Kidney (tissue), 14 donors: Measurements from ENCODE around the gene RUNX1. TPM values are rescaled to one million over a fixed set of nuclear protein-coding genes. Genes with fewer than 3 reads are reported as not detected.

Experiments
- DNase-seq, 5 donors: peaks; one replicate each; pipeline ENCODE4 v3.0.0-alpha.2; 2013 to 2020
- FAIRE-seq: peaks from 2 replicates; lab custom pipeline; 2012; peaks lifted over from hg19 to GRCh38; lab: Jason Lieb, UNC
- H3K27ac ChIP-seq, 2 donors: one replicate each; pipeline ENCODE4 v1.7.0; 2013; ENCODE audit warnings: low read depth in 2 of 2, low read length in 2 of 2, inconsistent platforms in 1 of 2
- H3K27me3 ChIP-seq: one replicate; pipeline ENCODE4 v1.7.1; 2013; ENCODE audit warnings: low read length, inconsistent platforms; ENCODE audit not compliant: control insufficient read depth, insufficient read depth
- H3K36me3 ChIP-seq, 3 donors: one replicate each; pipeline versions ENCODE4 v1.7.0 to v1.7.1; 2013; ENCODE audit warnings: low read length in 3 of 3, control low read depth in 1 of 3, inconsistent platforms in 1 of 3; ENCODE audit not compliant: insufficient read depth in 3 of 3, control insufficient read depth in 2 of 3
- H3K4me1 ChIP-seq, 3 donors: one replicate each; pipeline versions ENCODE4 v1.7.0 to v1.7.1; 2013; ENCODE audit warnings: low read length in 3 of 3, inconsistent platforms in 1 of 3, low read depth in 1 of 3; ENCODE audit not compliant: control insufficient read depth in 2 of 3, insufficient read depth in 2 of 3
- H3K4me3 ChIP-seq, 3 donors: one replicate each; pipeline versions ENCODE4 v1.7.0 to v1.8.1; 2013; ENCODE audit warnings: low read length in 3 of 3, control low read depth in 1 of 3, inconsistent platforms in 1 of 3
- H3K9ac ChIP-seq, 3 donors: one replicate each; pipeline versions ENCODE4 v1.7.0 to v1.7.1; 2013; ENCODE audit warnings: low read length in 3 of 3, control low read depth in 1 of 3, inconsistent platforms in 1 of 3
- H3K9me3 ChIP-seq, 3 donors: one replicate each; pipeline versions ENCODE4 v1.7.0 to v1.7.1; 2013; ENCODE audit warnings: low read length in 3 of 3, control low read depth in 1 of 3, inconsistent platforms in 1 of 3; ENCODE audit not compliant: control insufficient read depth in 2 of 3, insufficient read depth in 1 of 3
- intact Hi-C: fragments of 100-400 bp; cut with DNase I; formaldehyde crosslinking; loops from one replicate; pipeline ENCODE4 v1.11.1; 2022
- polyA plus RNA-seq: library from polyadenylated mRNA; stranded (reverse); fragments of 350-450 nt; fragmentation: Illumina TruSeq; extraction: RNeasy Lipid Tissue Mini Kit (QIAGEN cat#74804); gene quantifications from one replicate; pipeline ENCODE4 v1.2.3, GENCODE V29; 2014; ENCODE audit warnings: low read depth, low replicate concordance; ENCODE audit not compliant: insufficient read depth
- total RNA-seq: library from RNA; stranded (reverse); fragmentation: NEBNext Ultra II Directional; extraction: Animal tissue kit (Norgen Biotek cat#: 25700); gene quantifications from one replicate; pipeline ENCODE4 v1.2.1, GENCODE V29; 2021
- TF ChIP-seq, protein P1 (sequence below): IDR thresholded peaks from 3 replicates; pipeline ENCODE4 v1.5.1; 2012; ENCODE audit warnings: mild to moderate bottlenecking, moderate library complexity, borderline replicate concordance; ENCODE audit not compliant: insufficient read depth; ENCODE audit errors: extremely low read depth
- donor health status: control.
- donor health status: control.
- donor health status: control.
- donor health status: control.
- donor health status: control.
- donor health status: DM: yes; HTN: yes; CAD: no.
- donor health status: Normal renal cell carcinoma (clear cell type).

The RUNX1 gene
- total and polyA plus RNA-seq, 2 donors from 2014 or later = 1.3 to 58.0 TPM

DNA sequence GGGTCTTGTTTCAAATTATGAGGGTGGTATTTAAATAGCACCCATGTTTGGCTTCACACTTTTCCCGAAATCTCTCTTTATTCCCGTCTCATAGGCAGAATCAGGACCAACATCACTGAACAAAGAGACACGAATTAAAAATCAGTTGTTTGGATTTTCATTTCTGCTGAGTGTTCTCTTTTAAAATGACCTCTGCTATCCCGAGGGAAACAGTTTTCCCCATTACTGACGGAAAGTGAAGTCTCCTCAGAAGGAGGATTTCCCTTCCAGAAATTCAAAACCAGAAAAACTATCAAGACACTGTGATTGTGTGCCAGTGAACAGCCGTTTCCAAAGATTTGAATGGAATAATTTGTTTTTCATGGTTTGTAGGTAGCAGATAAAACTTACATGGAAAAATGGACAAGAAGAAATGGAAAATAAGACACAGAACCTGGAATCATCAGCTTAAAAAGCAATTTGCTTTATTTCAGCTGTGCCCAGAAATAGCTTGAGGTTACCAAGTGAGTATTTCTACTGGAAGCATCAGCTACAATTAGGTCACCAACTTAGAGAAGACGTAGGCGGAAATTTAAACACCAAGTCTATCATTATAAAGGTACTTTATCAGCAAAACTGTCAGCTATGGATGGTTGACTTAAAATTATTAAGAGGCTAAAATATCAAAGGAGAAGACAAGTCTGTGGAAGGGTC, 68.5 kb downstream of the RUNX1 start:
- no peak overlapping the region for H3K27ac ChIP-seq
- H3K9me3 ChIP-seq = no peaks in the 10 kb centered on the region
- no peaks in the 10 kb centered on the region for H3K36me3 ChIP-seq
- no peak overlapping the region for H3K4me3 ChIP-seq
- TF ChIP-seq, protein P1, sequence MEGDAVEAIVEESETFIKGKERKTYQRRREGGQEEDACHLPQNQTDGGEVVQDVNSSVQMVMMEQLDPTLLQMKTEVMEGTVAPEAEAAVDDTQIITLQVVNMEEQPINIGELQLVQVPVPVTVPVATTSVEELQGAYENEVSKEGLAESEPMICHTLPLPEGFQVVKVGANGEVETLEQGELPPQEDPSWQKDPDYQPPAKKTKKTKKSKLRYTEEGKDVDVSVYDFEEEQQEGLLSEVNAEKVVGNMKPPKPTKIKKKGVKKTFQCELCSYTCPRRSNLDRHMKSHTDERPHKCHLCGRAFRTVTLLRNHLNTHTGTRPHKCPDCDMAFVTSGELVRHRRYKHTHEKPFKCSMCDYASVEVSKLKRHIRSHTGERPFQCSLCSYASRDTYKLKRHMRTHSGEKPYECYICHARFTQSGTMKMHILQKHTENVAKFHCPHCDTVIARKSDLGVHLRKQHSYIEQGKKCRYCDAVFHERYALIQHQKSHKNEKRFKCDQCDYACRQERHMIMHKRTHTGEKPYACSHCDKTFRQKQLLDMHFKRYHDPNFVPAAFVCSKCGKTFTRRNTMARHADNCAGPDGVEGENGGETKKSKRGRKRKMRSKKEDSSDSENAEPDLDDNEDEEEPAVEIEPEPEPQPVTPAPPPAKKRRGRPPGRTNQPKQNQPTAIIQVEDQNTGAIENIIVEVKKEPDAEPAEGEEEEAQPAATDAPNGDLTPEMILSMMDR = no peak
- FAIRE-seq = no peak
- H3K4me1 ChIP-seq = peaks cover 0 to 9% (median 0%) of the 10 kb centered on the region in 3 donors
- intact Hi-C loops = no loop called here
- no peaks in the 10 kb centered on the region for H3K27me3 ChIP-seq
- no peak for DNase-seq
- no peak overlapping the region for H3K9ac ChIP-seq

DNA sequence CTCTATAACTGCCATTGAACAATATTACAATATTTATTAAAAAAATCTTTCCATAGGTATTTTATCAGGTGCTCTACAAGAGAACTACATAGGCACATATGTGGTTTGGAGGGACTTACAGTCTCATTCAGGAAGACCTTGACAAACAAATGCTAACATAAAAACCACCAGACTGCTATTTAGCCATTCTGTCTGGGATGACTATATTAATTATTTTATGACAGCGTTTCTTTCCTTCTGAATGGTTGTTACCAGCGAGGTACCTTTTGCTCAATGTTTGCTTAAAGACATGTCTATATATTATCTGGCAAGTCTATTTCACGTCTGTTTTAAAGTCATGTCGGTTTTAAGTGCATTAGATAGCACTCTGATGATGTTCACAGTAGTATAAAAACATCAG, 69.7 kb downstream of the RUNX1 start:
- Histone ChIP-seq H3K9ac (no peak overlapping the region), H3K4me3 (no peak overlapping the region), H3K4me1 (peaks cover 0 to 9% (median 0%) of the 10 kb centered on the region in 3 donors), H3K36me3 (no peaks in the 10 kb centered on the region), H3K9me3 (no peaks in the 10 kb centered on the region), H3K27ac (no peak overlapping the region), H3K27me3 (no peaks in the 10 kb centered on the region)
- no peak for DNase-seq
- intact Hi-C loops = no loop called here
- TF ChIP-seq, protein P1 = no peak
- no peak for FAIRE-seq

DNA sequence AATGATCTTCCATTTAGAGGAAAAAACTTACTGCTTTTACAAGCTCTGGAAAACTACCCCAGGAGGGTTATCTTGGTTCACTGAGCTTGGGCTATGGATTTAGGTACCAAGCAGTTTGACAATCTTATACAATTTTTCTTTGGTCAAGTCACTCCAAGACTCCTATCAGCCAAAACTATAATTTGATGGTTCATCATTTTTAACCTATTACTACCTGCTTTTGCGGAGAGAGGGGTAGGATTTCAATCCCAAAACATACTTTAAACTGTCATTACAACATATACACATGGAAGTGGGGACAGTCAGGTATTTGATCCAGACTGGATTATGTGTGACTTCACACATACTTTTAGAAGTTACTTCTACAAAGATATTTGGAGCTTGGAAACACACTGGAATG, 71.8 kb downstream of the RUNX1 start:
- TF ChIP-seq, protein P1 = no peak
- Histone ChIP-seq H3K27ac (no peak overlapping the region), H3K36me3 (no peaks in the 10 kb centered on the region), H3K27me3 (no peaks in the 10 kb centered on the region), H3K9ac (no peak overlapping the region), H3K4me1 (no peaks in the 10 kb centered on the region), H3K4me3 (no peak overlapping the region), H3K9me3 (no peaks in the 10 kb centered on the region)
- FAIRE-seq = no peak
- intact Hi-C loops = no loop called here
- no peak for DNase-seq
